Pancreas (tissue), 10 donors: Measurements from ENCODE around the gene SMARCD1. TPM values are rescaled to one million over a fixed set of nuclear protein-coding genes. Genes with fewer than 3 reads are reported as not detected.

Source experiments
- ATAC-seq, 4 donors: fragments of 200-7000 bp; cut with Tn5 transposase; one replicate each; pipeline versions ENCODE4 v1.8.0 to v1.9.1; 2020; ENCODE audit warnings: mild to moderate bottlenecking in 4 of 4, moderate library complexity in 4 of 4
- DNase-seq, 6 donors: peaks; one replicate each; pipeline ENCODE4 v3.0.0-alpha.2; 2020
- FAIRE-seq: peaks from 2 replicates; lab custom pipeline; 2012; peaks lifted over from hg19 to GRCh38; lab: Jason Lieb, UNC
- H3K27ac ChIP-seq, 4 donors: fragments of 200-600 bp; sonication (generic); 1 replicate in 3 of 4; 2 replicates in 1 of 4; pipeline versions ENCODE4 v1.5.0 to v1.8.0; 2020
- H3K27me3 ChIP-seq, 4 donors: fragments of 200-600 bp; one replicate each; pipeline ENCODE4 v1.8.0; 2021
- H3K36me3 ChIP-seq, 3 donors: fragments of 200-600 bp; sonication (generic) in 1 of 3; one replicate each; pipeline versions ENCODE4 v1.5.0 to v1.8.0; 2020 to 2021
- H3K4me1 ChIP-seq, 3 donors: fragments of 200-600 bp; one replicate each; pipeline ENCODE4 v1.8.0; 2021
- H3K4me3 ChIP-seq, 4 donors: fragments of 200-600 bp; sonication (generic) in 2 of 4; one replicate each; pipeline versions ENCODE4 v1.5.0 to v1.8.0; 2020 to 2021
- H3K9me3 ChIP-seq, 4 donors: fragments of 200-600 bp; one replicate each; pipeline ENCODE4 v1.8.0; 2021
- CTCF ChIP-seq, 4 donors: fragments of 200-600 bp; sonication (generic) in 3 of 4; IDR thresholded peaks; one replicate each; pipeline versions ENCODE4 v1.5.0 to v1.8.0; 2021; ENCODE audit warnings: antibody characterized with exemption in 4 of 4
- WGBS, 2 donors: extraction: QIAGEN DNeasy Blood & Tissue Kit; methylation state at CpG; one replicate each; pipeline ENCODE4 v1.1.7; 2013; 5-methylcytosine and 5-hydroxymethylcytosine counted together
- intact Hi-C, 3 donors: fragments of 100-400 bp; cut with DNase I; formaldehyde crosslinking; loops; one replicate each; pipeline versions ENCODE4 v1.11.1 to v1.14.2; 2022
- polyA plus RNA-seq, 2 donors: library from polyadenylated mRNA; stranded (reverse); fragments of 200-250 nt; gene quantifications; one replicate each; pipeline ENCODE4 v1.2.3, GENCODE V29; 2013
- total RNA-seq, 6 donors: library from RNA; stranded (reverse); fragmentation: NEBNext Ultra II Directional in 4 of 6; extraction: Animal tissue kit (Norgen Biotek cat#: 25700) in 4 of 6; gene quantifications; one replicate each; pipeline versions ENCODE4 v1.2.1 to v1.2.4, GENCODE V29; 2021 to 2023
- donor health status: healthy with polysubstance abuse.
- donor health status: DM: no; HTN: no; CAD: no; lungs with moderate emphysema.
- donor health status: DM: no; HTN: no; CAD: no.
- donor health status: control.
- donor health status: control.
- donor health status: Bipolar disorder and iron deficiency.
- donor health status: DM: yes; HTN: yes; CAD: no.
- donor health status: DM: no; HTN: no; CAD: no.
- donor health status: DM: no; HTN: no; CAD: no.
- donor health status: DM: yes; HTN: yes; CAD: no.

SMARCD1 gene
- total and polyA plus RNA-seq, 8 donors = 12.5 to 22.8 (median 15.4) TPM

DNA sequence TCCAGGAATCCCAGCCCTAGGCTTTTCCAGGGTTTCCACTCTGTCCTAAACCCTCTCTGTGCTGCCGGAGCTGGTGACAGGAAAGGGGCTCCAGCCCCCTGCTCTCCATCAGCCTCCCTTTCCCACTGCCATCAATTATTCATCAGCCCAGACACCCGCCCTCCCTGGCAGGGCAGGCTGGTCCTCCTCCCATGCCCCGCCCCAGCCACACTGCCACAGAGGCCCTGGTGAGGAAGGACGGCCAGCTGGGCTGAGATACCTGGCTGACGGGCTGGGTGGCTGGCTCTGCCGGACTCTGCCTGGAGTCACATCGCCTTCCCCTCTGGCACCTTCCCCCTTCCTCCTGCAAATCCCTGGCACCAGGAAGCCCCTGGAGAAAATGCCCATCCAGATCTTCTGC, 11.9 kb upstream of the SMARCD1 start:
- no peaks in the 10 kb centered on the region for H3K4me1 ChIP-seq
- H3K4me3 ChIP-seq = no peak overlapping the region
- no peak overlapping the region for H3K27ac ChIP-seq
- H3K27me3 ChIP-seq = no peaks in the 10 kb centered on the region
- no peak for FAIRE-seq
- H3K9me3 ChIP-seq = no peaks in the 10 kb centered on the region
- ATAC-seq = no peak
- TF ChIP-seq CTCF (IDR thresholded peaks at IDR 0.05) = no peak
- no peaks in the 10 kb centered on the region for H3K36me3 ChIP-seq
- intact Hi-C loops = loop anchor here in 2 of 3 donors (5.0 to 10.0 kb wide), 4 partner anchors 102 to 242 kb away; no protein-coding TSS in a partner anchor
- no peak for DNase-seq
- 63 to 70% methylated on average over 7 of the region's 7 CpGs for WGBS, 2 donors

GRCh38 chr12:50073712-50074111, 11.4 kb upstream of the SMARCD1 start:
- DNase-seq = no peak
- no peak overlapping the region for H3K4me3 ChIP-seq
- no peaks in the 10 kb centered on the region for H3K4me1 ChIP-seq
- ATAC-seq = no peak
- H3K27ac ChIP-seq = no peak overlapping the region
- H3K36me3 ChIP-seq = no peaks in the 10 kb centered on the region
- 61 to 71% methylated on average over 10 of the region's 10 CpGs for WGBS, 2 donors
- intact Hi-C loops = loop anchor here in 2 of 3 donors (5.0 to 10.0 kb wide), 4 partner anchors 101 to 241 kb away; no protein-coding TSS in a partner anchor
- no peak for FAIRE-seq
- no peaks in the 10 kb centered on the region for H3K9me3 ChIP-seq
- TF ChIP-seq CTCF (IDR thresholded peaks at IDR 0.05) = no peak
- H3K27me3 ChIP-seq = no peaks in the 10 kb centered on the region

DNA sequence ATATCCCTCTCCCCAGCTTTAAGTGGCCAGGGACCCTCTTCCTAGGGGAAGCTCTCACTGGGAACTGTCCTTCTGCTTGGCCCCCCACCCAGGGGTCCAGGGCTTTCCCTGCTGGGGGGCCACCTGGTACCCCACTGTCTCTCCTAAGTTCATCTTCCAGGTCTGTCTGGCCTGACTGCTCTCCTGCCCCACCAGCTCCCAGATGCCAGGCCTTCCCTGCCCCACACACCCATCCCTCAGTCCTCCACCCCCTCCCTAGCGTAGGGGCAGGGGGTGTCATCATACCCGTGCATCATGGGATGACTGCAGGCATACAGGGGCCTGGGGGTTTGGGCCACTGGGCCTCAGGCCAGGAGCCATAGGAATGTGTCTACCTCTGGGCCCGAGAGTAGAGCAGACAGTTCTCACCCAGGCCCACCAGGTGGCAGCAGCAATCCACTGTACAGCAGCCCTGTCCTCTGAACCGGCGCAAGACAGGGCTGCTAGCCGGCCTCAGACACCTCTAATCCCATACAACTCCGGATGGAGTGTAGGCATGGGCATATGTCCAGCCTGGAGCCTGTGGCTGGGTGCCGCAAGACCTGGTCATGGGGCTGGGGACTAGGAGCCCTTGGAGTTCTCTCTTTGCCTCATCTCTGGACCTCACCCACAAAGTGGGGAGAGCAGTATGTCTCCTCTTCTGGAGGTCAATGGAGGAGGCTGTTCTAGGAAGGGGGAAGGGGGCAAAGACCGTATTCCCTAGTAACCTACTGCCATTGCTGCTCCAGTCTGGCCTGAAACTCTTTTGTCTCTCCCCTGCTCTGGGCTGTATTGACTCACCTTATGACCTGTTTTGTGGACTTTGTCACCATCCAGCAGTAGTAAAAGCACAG, 10.0 kb upstream of the SMARCD1 start:
- intact Hi-C loops = loop anchor here in 2 of 3 donors (5.0 to 10.0 kb wide), 5 partner anchors 97 to 240 kb away; no protein-coding TSS in a partner anchor
- no peaks in the 10 kb centered on the region for H3K27me3 ChIP-seq
- peak; percentile 77 to 94 (median 90) for DNase-seq
- no peaks in the 10 kb centered on the region for H3K36me3 ChIP-seq
- H3K27ac ChIP-seq = no peak overlapping the region
- no peaks in the 10 kb centered on the region for H3K9me3 ChIP-seq
- FAIRE-seq = no peak
- no peak overlapping the region for H3K4me3 ChIP-seq
- H3K4me1 ChIP-seq = no peaks in the 10 kb centered on the region
- ATAC-seq = peak; percentile 91 to 97 (median 95)
- TF ChIP-seq CTCF (IDR thresholded peaks at IDR 0.05) = peak; percentile 85 to 94 (median 90)
- WGBS, 2 donors = 2 to 4% methylated on average over 9 of the region's 9 CpGs

GRCh38 chr12:50075808-50076170, 9.4 kb upstream of the SMARCD1 start:
- no peak for ATAC-seq
- intact Hi-C loops = loop anchor here in 2 of 3 donors (5.0 to 10.0 kb wide), 4 partner anchors 97 to 239 kb away; no protein-coding TSS in a partner anchor
- DNase-seq = no peak
- FAIRE-seq = no peak
- H3K9me3 ChIP-seq = no peaks in the 10 kb centered on the region
- H3K27me3 ChIP-seq = no peaks in the 10 kb centered on the region
- H3K27ac ChIP-seq = no peak overlapping the region
- WGBS, 2 donors = 90 to 98% methylated on average over 1 of the region's 1 CpG
- TF ChIP-seq CTCF (IDR thresholded peaks at IDR 0.05) = no peak
- no peak overlapping the region for H3K4me3 ChIP-seq
- H3K36me3 ChIP-seq = no peaks in the 10 kb centered on the region
- no peaks in the 10 kb centered on the region for H3K4me1 ChIP-seq
